HG02571 (cell line): ENCODE measurements around the gene FOXN3.

Experiments
- ATAC-seq: cut with Tn5 transposase; IDR thresholded peaks from one replicate; pipeline ENCODE4 v1.9.1; 2021; ENCODE audit warnings: mild to moderate bottlenecking, moderate library complexity; ENCODE audit not compliant: unreplicated experiment

Gene FOXN3

DNA sequence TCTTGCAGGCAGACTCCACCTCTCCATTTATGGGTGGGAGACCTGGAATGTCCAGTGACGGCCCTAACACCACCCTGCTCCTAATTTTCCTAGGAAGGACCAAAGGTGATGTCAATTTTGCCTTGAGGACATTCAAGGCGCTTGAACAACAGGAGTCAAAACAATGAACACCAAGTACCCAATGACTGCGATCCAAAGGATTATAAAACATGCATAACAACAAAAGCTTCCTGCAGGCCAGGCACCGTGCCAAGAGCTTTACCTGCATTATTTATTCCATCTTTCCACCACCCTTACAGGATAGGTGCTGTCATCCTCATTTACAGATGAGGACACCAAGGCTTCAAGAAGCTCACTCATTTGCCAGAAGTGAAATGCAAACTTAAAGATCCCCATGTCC is 15.2 kb upstream of the FOXN3 start:
- no peak for ATAC-seq

DNA sequence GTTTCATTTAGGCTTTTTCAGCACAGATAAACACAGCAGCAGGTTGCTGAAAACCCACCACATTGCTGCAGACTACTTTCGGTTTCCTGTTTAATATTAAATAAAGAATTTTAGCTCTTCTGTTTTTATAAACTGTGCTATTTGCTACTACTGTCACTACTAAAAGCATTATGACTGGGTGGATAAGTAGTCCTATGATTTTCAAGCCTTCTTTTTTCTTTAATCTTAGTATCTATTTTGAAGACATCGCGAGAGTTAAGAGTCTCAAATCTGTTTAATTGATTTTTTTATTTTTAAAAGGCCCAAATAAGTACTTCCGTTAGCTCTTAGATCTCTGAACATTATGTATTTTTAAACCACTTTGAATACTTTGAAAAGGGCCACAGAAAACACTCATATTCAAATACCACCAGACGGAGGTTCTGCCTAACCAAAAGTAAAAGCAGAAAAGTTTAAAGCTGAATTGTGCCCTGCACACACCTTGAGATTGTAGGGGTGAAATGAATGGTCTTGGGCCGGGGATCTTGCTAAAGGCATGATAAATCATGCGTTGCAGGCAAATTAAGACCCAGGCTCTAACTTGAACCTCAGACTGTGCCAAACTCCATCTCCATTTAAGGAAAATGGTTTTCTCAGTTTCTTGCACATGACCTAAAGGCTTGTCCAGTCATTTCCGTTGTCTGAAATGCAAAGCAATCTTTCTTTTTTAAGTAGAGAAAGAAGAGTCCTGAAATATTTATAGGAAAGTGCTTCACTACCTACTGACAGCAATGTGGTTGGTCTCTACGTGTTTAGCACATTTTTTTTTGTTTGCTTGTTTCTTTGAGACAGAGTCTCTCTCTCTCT is 13.6 kb upstream of the FOXN3 start:
- peak; percentile 89 for ATAC-seq

GRCh38 chr14:89429199-89430181 is 12.5 kb upstream of the FOXN3 start:
- no peak for ATAC-seq

GRCh38 chr14:89428546-89429198 is 11.6 kb upstream of the FOXN3 start:
- ATAC-seq = no peak

- no peak for ATAC-seq
Observed at GRCh38 chr14:89428173-89428523, 11.1 kb upstream of the FOXN3 start.

- ATAC-seq = no peak
Observed at GRCh38 chr14:89427426-89428172, 10.6 kb upstream of the FOXN3 start.

GRCh38 chr14:89425931-89426330 is 8.9 kb upstream of the FOXN3 start:
- peak; percentile 31 for ATAC-seq

GRCh38 chr14:89424241-89424640 is 7.2 kb upstream of the FOXN3 start:
- no peak for ATAC-seq

DNA sequence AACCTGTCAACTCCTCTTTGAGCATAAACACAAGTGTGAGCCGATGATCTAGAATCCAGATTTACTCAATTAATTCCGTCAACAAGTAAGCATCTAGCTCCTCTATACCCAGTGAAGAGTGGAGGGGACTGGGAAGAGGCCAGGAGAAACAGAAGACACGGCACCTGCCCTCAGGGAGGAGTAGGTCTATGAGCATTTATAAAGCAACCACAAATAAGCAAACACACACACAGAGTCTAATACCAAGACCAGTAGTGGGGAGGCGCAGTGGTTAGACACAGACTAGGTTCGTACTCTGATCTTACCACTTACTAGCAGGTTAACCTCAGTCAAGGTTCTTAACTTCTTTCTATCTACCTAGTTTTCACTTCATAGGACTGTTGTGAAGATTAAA is 5.9 kb upstream of the FOXN3 start:
- no peak for ATAC-seq

DNA sequence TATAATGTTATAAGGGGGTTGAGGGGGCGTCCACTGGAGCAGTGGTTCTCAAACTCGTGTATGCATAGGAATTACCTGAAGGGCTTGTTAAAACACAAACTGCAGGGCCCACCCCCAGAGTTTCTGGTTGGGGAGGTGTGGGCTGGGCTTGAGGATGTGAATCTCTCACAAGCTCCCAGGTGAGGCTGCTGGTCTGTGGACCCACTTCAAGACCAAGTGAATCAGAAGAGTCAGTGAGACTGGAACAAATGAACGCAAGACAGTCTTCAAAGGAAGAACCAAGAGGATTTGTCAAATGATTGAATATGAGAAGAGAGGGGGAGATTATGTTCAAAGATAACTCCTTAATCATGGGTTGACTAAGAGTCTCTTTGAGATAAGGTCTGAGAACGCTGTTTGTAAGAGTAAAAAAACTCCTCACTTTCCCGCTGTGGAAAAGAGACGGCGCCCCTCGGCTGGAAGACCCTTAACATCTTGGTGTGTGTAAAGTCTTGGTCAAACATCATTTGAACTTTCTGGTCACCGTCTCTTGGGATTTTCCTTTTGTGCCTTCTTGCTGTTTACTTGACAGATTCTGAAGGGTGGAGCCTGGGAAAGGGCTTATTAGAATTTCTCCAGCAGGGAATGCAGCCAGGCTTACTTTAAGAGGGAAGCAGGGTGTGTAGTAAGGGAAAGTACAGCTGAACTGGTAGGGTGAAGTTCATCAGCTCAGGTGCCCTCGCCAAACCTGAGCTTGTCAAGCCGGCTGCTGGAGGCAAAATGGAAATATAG is 5.3 kb upstream of the FOXN3 start:
- no peak for ATAC-seq

DNA sequence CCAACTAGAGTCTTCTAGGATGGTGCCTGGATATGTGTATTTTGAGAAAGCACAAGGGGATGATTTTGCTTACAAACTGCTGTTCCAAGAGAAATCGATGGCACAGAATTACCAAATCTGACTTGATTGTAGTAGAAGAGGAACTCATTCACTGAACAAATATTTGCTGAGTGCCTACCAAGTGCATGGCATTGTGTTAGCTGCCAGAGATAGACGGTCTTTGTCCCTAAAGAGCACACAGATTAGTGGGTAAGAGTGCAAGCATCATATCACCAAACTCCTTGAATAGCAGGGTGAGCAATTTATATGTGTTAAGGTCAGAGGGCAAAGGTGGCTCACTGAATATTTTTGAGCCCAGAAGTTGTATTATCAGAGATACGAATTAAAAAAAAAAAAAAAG is 3.5 kb upstream of the FOXN3 start:
- ATAC-seq = no peak

- ATAC-seq = no peak
Observed at GRCh38 chr14:89419973-89420482, 3.0 kb upstream of the FOXN3 start.

DNA sequence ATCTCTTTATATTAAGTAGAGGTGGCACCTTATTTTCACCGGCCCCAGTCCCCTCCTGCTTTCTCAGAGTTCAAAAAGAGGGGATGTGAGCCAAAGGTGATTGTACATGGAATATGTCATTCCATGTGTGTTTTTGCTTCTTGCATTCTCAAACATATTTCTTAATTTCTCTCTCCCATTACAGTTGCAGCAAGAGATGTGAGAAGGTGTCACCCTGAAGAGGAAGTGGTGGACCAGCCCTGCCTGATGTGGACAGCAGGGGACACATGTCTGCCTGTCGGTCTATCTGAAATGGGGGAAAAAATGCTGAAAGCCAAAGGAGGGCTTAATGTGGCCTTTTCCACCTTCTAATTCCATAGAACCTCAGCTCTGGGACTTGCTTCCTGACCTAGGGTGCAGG is 1.9 kb upstream of the FOXN3 start:
- ATAC-seq = no peak

DNA sequence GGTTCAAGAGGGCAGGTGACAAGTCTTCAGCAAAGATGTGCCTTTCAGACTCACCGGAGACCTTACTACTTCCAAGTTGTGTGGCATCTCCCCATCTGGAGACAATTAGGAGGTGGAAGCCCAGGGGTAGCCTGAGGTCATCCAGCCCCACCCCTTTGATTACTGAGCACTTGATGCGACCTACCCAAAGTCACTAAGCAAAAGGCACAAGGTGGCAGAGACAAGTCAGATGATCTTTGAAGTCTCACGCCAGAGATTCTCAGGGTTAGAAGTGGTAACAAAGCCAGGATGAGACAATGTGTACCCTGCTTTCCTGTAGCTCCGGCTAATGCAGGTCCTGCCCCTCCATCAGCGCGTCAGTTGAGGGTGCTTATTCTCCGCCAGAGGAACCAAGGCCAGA is 1.4 kb upstream of the FOXN3 start:
- no peak for ATAC-seq

GRCh38 chr14:89417465-89418225 is 612 bp upstream of the FOXN3 start:
- peak; percentile 36 for ATAC-seq

GRCh38 chr14:89416002-89416995 is 734 bp downstream of the FOXN3 start:
- ATAC-seq = peak; percentile 85

DNA sequence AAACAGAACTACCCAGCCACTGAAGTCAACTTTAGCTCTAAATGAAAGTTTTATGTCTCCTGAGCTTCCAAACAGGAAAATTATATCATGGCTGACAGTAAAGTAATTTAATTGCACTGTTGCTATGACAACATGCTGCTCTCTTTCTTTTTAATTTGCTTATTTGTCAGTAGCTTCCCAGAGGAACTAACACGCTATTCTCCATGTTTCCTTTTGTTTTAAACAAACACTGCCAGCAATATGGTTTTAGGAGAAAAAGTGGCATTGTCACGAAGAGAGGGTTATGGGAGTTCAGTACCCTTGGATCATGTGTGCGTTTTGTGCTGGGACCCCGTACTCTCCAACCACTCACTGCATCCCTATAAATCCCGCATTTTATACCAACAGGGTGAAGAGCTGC is 1.9 kb downstream of the FOXN3 start:
- no peak for ATAC-seq

- no peak for ATAC-seq
Observed at GRCh38 chr14:89411976-89412375, 5.1 kb downstream of the FOXN3 start.
